Panc1 (cell line): ENCODE measurements around the gene S100A12. TPM values are rescaled to one million over a fixed set of nuclear protein-coding genes. Genes with fewer than 3 reads are reported as not detected.

Experiments
- ATAC-seq: fragments of 200-7000 bp; cut with Tn5 transposase; 2 replicates; pipeline ENCODE4 v1.9.1; 2020; ENCODE audit warnings: mild to moderate bottlenecking, moderate library complexity
- BruUV-seq: library from RNA; stranded (reverse); fragments of 400-500 nt; replicated peaks from 2 replicates; lab custom pipeline; 2021; lab: Mats Ljungman, UMichigan
- CTCF ChIA-PET: fragments of 300-600 bp; sonication (Branson Sonifier 250); formaldehyde crosslinking; loops from one replicate; lab custom pipeline; 2022; ENCODE audit warnings: antibody characterized with exemption; lab: Charles Lee
- POLR2A ChIA-PET: fragments of 300-600 bp; sonication (Branson Sonifier 250); formaldehyde crosslinking; loops from one replicate; lab custom pipeline; 2022; ENCODE audit warnings: antibody characterized with exemption; lab: Charles Lee
- DNase-seq: peaks from one replicate; pipeline ENCODE4 v3.0.0-alpha.2; 2010; ENCODE audit warnings: low read depth, low spot score
- H3K27ac ChIP-seq: 2 replicates; pipeline ENCODE4 v1.5.1; 2011; ENCODE audit warnings: mild to moderate bottlenecking, low read length, inconsistent platforms
- H3K27me3 ChIP-seq: fragments of 200-500 bp; sonication (Bioruptor generic); 2 replicates; pipeline ENCODE4 v1.6.0; 2014; ENCODE audit warnings: low read length, inconsistent platforms; ENCODE audit not compliant: control insufficient read depth, insufficient read depth
- H3K36me3 ChIP-seq: fragments of 200-500 bp; sonication (Bioruptor generic); 2 replicates; pipeline ENCODE4 v1.5.1; 2014; ENCODE audit warnings: inconsistent platforms, mild to moderate bottlenecking, low read length, moderate library complexity; ENCODE audit not compliant: control insufficient read depth, insufficient read depth
- H3K4me1 ChIP-seq: 2 replicates; pipeline ENCODE4 v1.5.1; 2011; ENCODE audit warnings: inconsistent platforms, mild to moderate bottlenecking, low read length, moderate library complexity; ENCODE audit not compliant: control insufficient read depth, insufficient read depth
- H3K4me3 ChIP-seq, 2 experiments: 2 replicates each; pipeline ENCODE4 v1.5.1; 2011 to 2012; ENCODE audit warnings: low read depth in 2 of 2, low read length in 2 of 2, mild to moderate bottlenecking in 2 of 2, inconsistent platforms in 1 of 2, moderate library complexity in 1 of 2
- H3K9me3 ChIP-seq: fragments of 200-500 bp; sonication (Bioruptor generic); 2 replicates; pipeline ENCODE4 v1.5.1; 2014; ENCODE audit warnings: low read depth, mild to moderate bottlenecking, inconsistent platforms, low read length, moderate library complexity; ENCODE audit not compliant: control insufficient read depth, insufficient read depth
- CTCF ChIP-seq: fragments of 450-650 bp; IDR thresholded peaks from 2 replicates; pipeline ENCODE4 v1.5.1; 2017; ENCODE audit warnings: mild to moderate bottlenecking
- POLR2AphosphoS5 ChIP-seq: IDR thresholded peaks from 2 replicates; pipeline ENCODE4 v1.6.1; 2012; ENCODE audit warnings: mild to moderate bottlenecking, low read depth, low read length, moderate library complexity
- SIN3A ChIP-seq: IDR thresholded peaks from 2 replicates; pipeline ENCODE4 v1.6.1; 2012; ENCODE audit warnings: low read depth, mild to moderate bottlenecking, low read length, moderate library complexity, borderline replicate concordance; ENCODE audit not compliant: insufficient read depth
- TCF7L2 ChIP-seq: IDR thresholded peaks from 2 replicates; pipeline ENCODE4 v1.6.1; 2011; ENCODE audit warnings: mild to moderate bottlenecking, low read depth, low read length, inconsistent platforms
- in situ Hi-C: cut with HindIII; loops from 2 replicates; pipeline ENCODE4 v1.10.0; 2016; ENCODE audit warnings: low sequenced_read_pairs, low pct_unique_long_range_greater_than_20kb
- intact Hi-C: fragments of 100-400 bp; cut with micrococcal nuclease; formaldehyde crosslinking; loops from one replicate; pipeline ENCODE4 v1.10.0; 2022; ENCODE audit not compliant: unreplicated experiment
- total RNA-seq: library from RNA; stranded (reverse); gene quantifications from one replicate; pipeline ENCODE4 v1.2.1, GENCODE V29; 2021; ENCODE audit not compliant: unreplicated experiment
- TF ChIP-seq, protein P1 (sequence below), 2 experiments: IDR thresholded peaks; 2 replicates each; pipeline ENCODE4 v1.6.1; 2011 to 2012; ENCODE audit warnings: low read depth in 2 of 2, control low read depth in 1 of 2, low read length in 1 of 2, mild to moderate bottlenecking in 1 of 2, moderate library complexity in 1 of 2; ENCODE audit not compliant: insufficient read depth in 1 of 2

The S100A12 gene
- total RNA-seq, 1 experiment from 2014 or later: not detected

DNA sequence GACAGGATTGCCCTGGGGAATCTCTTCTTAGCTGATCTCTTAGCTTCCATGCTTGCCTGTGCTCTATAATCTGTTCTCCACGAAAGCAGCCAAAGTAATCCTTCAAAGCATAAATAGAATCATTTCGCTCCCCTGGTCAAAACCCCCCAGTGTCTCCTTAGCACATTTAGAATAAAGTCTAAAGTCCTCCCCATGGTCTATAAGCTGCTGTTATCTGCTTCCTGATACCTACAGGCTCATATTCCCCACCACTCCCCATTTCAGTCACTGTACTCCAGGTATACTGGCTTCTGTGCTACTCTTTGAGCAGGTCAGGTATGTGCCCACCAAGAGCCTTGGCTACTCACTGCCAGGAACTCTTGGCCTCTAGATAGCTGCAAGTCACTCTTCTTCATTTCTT is 2.9 kb downstream of the S100A12 start:
- Histone ChIP-seq H3K4me1 (no peaks in the 10 kb centered on the region), H3K36me3 (no peaks in the 10 kb centered on the region), H3K27ac (no peak overlapping the region), H3K27me3 (peaks cover 10% of the 10 kb centered on the region; the same call in 1 of the 2 replicates), H3K4me3 (no peak overlapping the region), H3K9me3 (no peaks in the 10 kb centered on the region)
- POLR2A ChIA-PET: no interaction called here
- no TSS peak for BruUV-seq
- CTCF ChIA-PET: no interaction called here
- no peak for DNase-seq
- no peak for ATAC-seq
- TF ChIP-seq TCF7L2 (no peak), CTCF (no peak), SIN3A (no peak), POLR2AphosphoS5 (no peak)
- TF ChIP-seq, protein P1, sequence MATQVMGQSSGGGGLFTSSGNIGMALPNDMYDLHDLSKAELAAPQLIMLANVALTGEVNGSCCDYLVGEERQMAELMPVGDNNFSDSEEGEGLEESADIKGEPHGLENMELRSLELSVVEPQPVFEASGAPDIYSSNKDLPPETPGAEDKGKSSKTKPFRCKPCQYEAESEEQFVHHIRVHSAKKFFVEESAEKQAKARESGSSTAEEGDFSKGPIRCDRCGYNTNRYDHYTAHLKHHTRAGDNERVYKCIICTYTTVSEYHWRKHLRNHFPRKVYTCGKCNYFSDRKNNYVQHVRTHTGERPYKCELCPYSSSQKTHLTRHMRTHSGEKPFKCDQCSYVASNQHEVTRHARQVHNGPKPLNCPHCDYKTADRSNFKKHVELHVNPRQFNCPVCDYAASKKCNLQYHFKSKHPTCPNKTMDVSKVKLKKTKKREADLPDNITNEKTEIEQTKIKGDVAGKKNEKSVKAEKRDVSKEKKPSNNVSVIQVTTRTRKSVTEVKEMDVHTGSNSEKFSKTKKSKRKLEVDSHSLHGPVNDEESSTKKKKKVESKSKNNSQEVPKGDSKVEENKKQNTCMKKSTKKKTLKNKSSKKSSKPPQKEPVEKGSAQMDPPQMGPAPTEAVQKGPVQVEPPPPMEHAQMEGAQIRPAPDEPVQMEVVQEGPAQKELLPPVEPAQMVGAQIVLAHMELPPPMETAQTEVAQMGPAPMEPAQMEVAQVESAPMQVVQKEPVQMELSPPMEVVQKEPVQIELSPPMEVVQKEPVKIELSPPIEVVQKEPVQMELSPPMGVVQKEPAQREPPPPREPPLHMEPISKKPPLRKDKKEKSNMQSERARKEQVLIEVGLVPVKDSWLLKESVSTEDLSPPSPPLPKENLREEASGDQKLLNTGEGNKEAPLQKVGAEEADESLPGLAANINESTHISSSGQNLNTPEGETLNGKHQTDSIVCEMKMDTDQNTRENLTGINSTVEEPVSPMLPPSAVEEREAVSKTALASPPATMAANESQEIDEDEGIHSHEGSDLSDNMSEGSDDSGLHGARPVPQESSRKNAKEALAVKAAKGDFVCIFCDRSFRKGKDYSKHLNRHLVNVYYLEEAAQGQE (IDR thresholded peaks at IDR 0.05; ENCODE audit: insufficient read depth in 1 of 2, low read depth in 2 of 2, low read length in 1 of 2): no peak
- in situ Hi-C loops (loop anchor here (25.0 kb wide), 1 partner anchor 240 kb away; the partner anchor contains the start of genes S100A14 and S100A16), intact Hi-C loops (no loop called here)

- CTCF ChIA-PET: no interaction called here
- intact Hi-C loops: no loop called here
- no peak for DNase-seq
These were observed 4.2 kb downstream of the S100A12 start for GRCh38 chr1:153371231-153371630.

More at GRCh38 chr1:153371231-153371630, 4.2 kb downstream of the S100A12 start:
- no TSS peak for BruUV-seq
- Histone ChIP-seq H3K27ac (no peak overlapping the region), H3K36me3 (no peaks in the 10 kb centered on the region), H3K4me3 (no peak overlapping the region), H3K27me3 (peaks cover 6% of the 10 kb centered on the region; the same call in 1 of the 2 replicates), H3K9me3 (no peaks in the 10 kb centered on the region), H3K4me1 (no peaks in the 10 kb centered on the region)
- in situ Hi-C loops: loop anchor here (25.0 kb wide), 1 partner anchor 241 kb away; the partner anchor contains the start of genes S100A14 and S100A16
- TF ChIP-seq, protein P1 (IDR thresholded peaks at IDR 0.05; ENCODE audit: insufficient read depth in 1 of 2, low read depth in 2 of 2, low read length in 1 of 2): no peak
- POLR2A ChIA-PET: no interaction called here
- no peak for ATAC-seq
